Skeletal muscle satellite cell (primary cell): Measurements from ENCODE around the gene CC2D1A.

Experiments
- H3K27me3 ChIP-seq: 2 replicates; pipeline ENCODE4 v1.7.0; 2013; ENCODE audit warnings: low read length; ENCODE audit not compliant: control insufficient read depth, insufficient read depth
- H3K36me3 ChIP-seq: 2 replicates; pipeline ENCODE4 v1.7.0; 2013; ENCODE audit warnings: mild to moderate bottlenecking, control low read depth, low read length; ENCODE audit not compliant: insufficient read depth
- H3K4me1 ChIP-seq: 2 replicates; pipeline ENCODE4 v1.7.0; 2013; ENCODE audit warnings: low read length; ENCODE audit not compliant: control insufficient read depth, insufficient read depth
- H3K4me2 ChIP-seq: 2 replicates; pipeline ENCODE4 v1.7.0; 2013; ENCODE audit warnings: mild to moderate bottlenecking, low read length
- H3K4me3 ChIP-seq: 2 replicates; pipeline ENCODE4 v1.7.0; 2013; ENCODE audit warnings: low read length
- H3K9ac ChIP-seq: 2 replicates; pipeline ENCODE4 v1.7.0; 2013; ENCODE audit warnings: mild to moderate bottlenecking, low read depth, low read length, moderate library complexity
- H3K9me3 ChIP-seq: replicated peaks from 2 replicates; pipeline ENCODE4 v1.7.0; 2013; ENCODE audit warnings: mild to moderate bottlenecking, control low read depth, low read length

CC2D1A gene

DNA sequence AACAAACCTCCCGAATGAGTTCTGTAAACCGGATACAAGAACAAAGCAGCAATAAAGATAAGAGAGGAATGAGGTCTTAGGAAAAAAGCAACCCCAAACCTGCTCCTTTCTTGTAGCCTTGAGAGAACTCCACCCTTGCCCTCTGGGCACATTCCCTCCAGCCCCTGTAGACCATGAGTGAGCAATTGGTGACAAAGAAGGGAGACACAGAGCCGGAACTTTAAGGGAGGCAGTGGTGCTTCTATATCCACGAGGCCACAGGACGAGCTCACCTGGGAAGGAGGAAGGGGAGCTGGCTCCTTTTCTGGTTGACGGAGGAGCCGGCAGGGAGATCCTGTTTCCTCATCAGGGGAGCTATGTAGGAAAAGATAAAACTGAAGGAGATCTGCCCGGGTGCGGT lies 13.1 kb upstream of the CC2D1A start:
- no peaks in the 10 kb centered on the region for H3K9me3 ChIP-seq
- no peaks in the 10 kb centered on the region for H3K36me3 ChIP-seq
- no peaks in the 10 kb centered on the region for H3K4me1 ChIP-seq
- H3K27me3 ChIP-seq = no peaks in the 10 kb centered on the region
- H3K9ac ChIP-seq = no peak overlapping the region
- H3K4me2 ChIP-seq = no peak overlapping the region
- H3K4me3 ChIP-seq = no peak overlapping the region

- Histone ChIP-seq H3K36me3 (no peaks in the 10 kb centered on the region), H3K9me3 (no peaks in the 10 kb centered on the region), H3K4me3 (no peak overlapping the region), H3K27me3 (no peaks in the 10 kb centered on the region), H3K9ac (no peak overlapping the region), H3K4me2 (no peak overlapping the region), H3K4me1 (no peaks in the 10 kb centered on the region)
Observed at GRCh38 chr19:13894552-13894951, 11.4 kb upstream of the CC2D1A start.

- Histone ChIP-seq H3K9ac (no peak overlapping the region), H3K4me1 (no peaks in the 10 kb centered on the region), H3K27me3 (no peaks in the 10 kb centered on the region), H3K36me3 (no peaks in the 10 kb centered on the region), H3K4me3 (no peak overlapping the region), H3K4me2 (no peak overlapping the region), H3K9me3 (no peaks in the 10 kb centered on the region)
Observed at GRCh38 chr19:13896227-13896626, 9.8 kb upstream of the CC2D1A start.

DNA sequence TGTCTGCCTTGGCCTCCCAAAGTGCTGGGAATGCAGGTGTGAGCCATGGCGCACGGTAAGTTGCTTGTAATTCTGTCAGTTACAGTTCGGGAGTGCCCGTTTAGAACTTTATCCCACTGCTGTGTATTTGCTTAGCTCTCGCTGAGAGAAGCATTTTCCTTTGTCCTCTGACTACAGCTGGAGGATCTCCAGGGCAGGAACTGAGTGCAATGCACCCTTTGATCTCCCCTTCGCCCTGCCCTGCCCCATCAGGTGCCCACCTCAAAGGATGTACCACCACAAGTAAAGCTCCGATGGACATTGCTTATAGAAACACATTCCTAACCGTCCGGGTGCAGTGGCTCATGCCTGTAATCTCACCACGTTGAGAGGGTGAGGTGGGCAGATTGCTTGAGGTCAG lies 6.6 kb upstream of the CC2D1A start:
- Histone ChIP-seq H3K36me3 (no peaks in the 10 kb centered on the region), H3K4me1 (no peaks in the 10 kb centered on the region), H3K27me3 (no peaks in the 10 kb centered on the region), H3K9ac (no peak overlapping the region), H3K9me3 (no peaks in the 10 kb centered on the region), H3K4me3 (no peak overlapping the region), H3K4me2 (no peak overlapping the region)

DNA sequence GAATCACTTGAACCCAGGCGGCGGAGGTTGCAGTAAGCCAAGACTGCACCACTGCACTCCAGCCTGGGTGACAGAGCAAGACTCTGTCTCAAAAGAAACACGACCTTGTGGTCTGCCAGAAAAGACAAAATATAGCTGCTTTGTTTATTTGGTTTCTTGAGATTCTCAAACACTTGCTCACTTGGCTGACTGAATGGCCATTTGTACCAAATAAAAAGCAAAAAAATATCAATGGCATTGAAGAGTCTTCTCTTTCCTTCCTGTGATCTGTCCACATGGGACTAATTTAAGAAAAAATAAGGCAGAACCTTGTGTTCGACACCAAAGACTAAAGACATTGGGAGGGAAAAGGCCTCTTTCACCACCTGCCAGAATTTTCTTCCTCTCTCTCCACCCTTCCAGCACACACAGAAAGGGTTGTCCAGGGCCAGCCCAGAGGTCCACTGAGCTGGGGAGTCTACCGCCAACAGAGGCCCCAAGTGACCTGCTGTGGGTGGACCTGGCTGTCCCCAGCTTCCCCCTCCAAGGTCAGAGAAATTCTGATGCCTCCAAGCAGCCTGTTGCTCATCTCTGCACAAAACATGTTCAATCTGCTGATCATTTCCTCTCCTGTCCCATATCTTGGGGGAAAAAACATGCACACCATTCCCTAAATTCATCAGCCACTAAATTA lies 6.0 kb upstream of the CC2D1A start:
- Histone ChIP-seq H3K9me3 (no peaks in the 10 kb centered on the region), H3K27me3 (no peaks in the 10 kb centered on the region), H3K4me3 (no peak overlapping the region), H3K9ac (no peak overlapping the region), H3K4me2 (no peak overlapping the region), H3K4me1 (no peaks in the 10 kb centered on the region), H3K36me3 (no peaks in the 10 kb centered on the region)

- Histone ChIP-seq H3K27me3 (no peaks in the 10 kb centered on the region), H3K9me3 (no peaks in the 10 kb centered on the region), H3K4me2 (no peak overlapping the region), H3K36me3 (no peaks in the 10 kb centered on the region), H3K4me1 (peaks cover 9% of the 10 kb centered on the region), H3K4me3 (no peak overlapping the region), H3K9ac (no peak overlapping the region)
Observed at GRCh38 chr19:13902993-13903555, 2.9 kb upstream of the CC2D1A start.

- no peaks in the 10 kb centered on the region for H3K27me3 ChIP-seq
- H3K4me2 ChIP-seq = peak overlapping the region; percentile 99
- H3K4me1 ChIP-seq = peaks cover 9% of the 10 kb centered on the region
- H3K9me3 ChIP-seq = no peaks in the 10 kb centered on the region
- H3K9ac ChIP-seq = peak overlapping the region; percentile 82
- peak overlapping the region; percentile 81 for H3K4me3 ChIP-seq
- peaks cover 6% of the 10 kb centered on the region for H3K36me3 ChIP-seq
Observed at GRCh38 chr19:13906521-13906904, 512 bp downstream of the CC2D1A start.

- H3K9ac ChIP-seq = no peak overlapping the region
- no peaks in the 10 kb centered on the region for H3K27me3 ChIP-seq
- H3K4me1 ChIP-seq = peaks cover 9% of the 10 kb centered on the region
- H3K9me3 ChIP-seq = no peaks in the 10 kb centered on the region
- H3K4me3 ChIP-seq = peak overlapping the region; percentile 81
- H3K4me2 ChIP-seq = peak overlapping the region; percentile 99
- peaks cover 6% of the 10 kb centered on the region for H3K36me3 ChIP-seq
Observed at GRCh38 chr19:13906910-13907309, 909 bp downstream of the CC2D1A start.

DNA sequence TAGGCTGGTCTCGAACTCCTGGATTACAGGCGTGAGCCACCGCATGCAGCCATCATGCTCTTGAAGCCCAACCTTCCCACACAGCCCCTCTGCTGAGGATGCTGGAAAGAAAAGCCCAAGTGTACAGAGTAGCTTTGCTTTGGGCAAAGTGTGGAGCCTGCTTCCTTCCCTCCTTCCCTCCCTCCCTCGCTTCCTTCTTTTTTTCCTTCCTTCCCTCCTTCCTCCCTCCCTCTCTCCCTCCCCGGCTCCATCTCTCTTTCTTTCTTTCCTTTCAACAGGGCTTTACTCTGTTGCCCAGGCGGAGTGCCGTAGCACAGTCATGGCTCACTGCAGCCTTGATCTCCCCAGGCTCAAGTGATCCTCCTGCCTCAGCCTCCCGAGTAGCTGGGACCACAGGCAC lies 2.7 kb downstream of the CC2D1A start:
- peaks cover 13% of the 10 kb centered on the region for H3K36me3 ChIP-seq
- no peaks in the 10 kb centered on the region for H3K27me3 ChIP-seq
- H3K9ac ChIP-seq = no peak overlapping the region
- peaks cover 9% of the 10 kb centered on the region for H3K4me1 ChIP-seq
- H3K9me3 ChIP-seq = no peaks in the 10 kb centered on the region
- H3K4me3 ChIP-seq = no peak overlapping the region
- no peak overlapping the region for H3K4me2 ChIP-seq

DNA sequence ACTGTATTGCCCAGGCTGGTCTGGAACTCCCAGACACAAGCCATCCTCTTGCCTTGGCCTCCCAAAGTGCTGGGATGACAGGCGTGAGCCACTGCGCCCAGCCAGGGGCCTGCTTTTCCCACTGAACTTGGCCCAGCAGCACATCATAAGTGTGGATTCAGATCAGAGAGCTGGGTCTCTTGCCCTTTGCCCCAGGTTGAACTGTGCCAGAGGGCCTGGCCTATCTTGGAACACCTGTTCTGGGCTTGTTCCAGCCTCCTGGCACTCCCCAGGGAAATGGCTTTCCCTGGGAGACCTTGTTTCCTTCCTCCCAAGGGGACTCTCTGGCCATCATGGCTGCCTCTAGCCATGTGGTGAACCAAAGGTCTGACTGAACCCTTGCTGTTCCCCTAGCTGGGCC lies 3.4 kb downstream of the CC2D1A start:
- no peak overlapping the region for H3K4me3 ChIP-seq
- no peak overlapping the region for H3K4me2 ChIP-seq
- H3K36me3 ChIP-seq = peaks cover 13% of the 10 kb centered on the region
- H3K4me1 ChIP-seq = peaks cover 9% of the 10 kb centered on the region
- no peaks in the 10 kb centered on the region for H3K9me3 ChIP-seq
- H3K9ac ChIP-seq = no peak overlapping the region
- H3K27me3 ChIP-seq = no peaks in the 10 kb centered on the region

- Histone ChIP-seq H3K27me3 (no peaks in the 10 kb centered on the region), H3K4me3 (no peak overlapping the region), H3K4me1 (no peaks in the 10 kb centered on the region), H3K9me3 (no peaks in the 10 kb centered on the region), H3K4me2 (no peak overlapping the region), H3K9ac (no peak overlapping the region), H3K36me3 (peaks cover 15% of the 10 kb centered on the region)
Observed at GRCh38 chr19:13913352-13913751, 7.4 kb downstream of the CC2D1A start.

DNA sequence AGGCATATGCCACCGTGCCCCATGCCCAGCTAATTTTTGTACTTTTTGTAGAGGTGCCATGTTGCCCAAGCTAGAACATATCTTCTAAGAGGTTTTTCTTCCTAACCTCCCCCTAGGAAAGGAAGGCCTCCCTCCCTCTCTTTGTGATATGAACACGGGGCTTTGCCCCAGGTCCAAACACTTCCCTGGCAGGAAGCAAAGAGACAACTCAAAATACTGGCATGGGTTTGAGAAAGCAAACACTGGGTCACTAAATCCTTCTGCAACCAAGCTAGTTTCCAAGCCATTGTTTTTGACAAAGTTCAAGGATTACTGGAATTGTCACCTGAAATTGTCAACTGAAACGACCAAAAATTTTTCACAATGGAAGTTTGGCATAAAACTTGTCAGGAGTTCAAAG lies 8.8 kb downstream of the CC2D1A start:
- H3K4me2 ChIP-seq = no peak overlapping the region
- no peaks in the 10 kb centered on the region for H3K27me3 ChIP-seq
- no peaks in the 10 kb centered on the region for H3K4me1 ChIP-seq
- H3K9ac ChIP-seq = no peak overlapping the region
- peaks cover 14% of the 10 kb centered on the region for H3K36me3 ChIP-seq
- no peak overlapping the region for H3K4me3 ChIP-seq
- H3K9me3 ChIP-seq = no peaks in the 10 kb centered on the region
